DND-41 (cell line): ENCODE data around the gene CHSY1.
A peak's percentile ranks its signal among the peaks of the same experiment; 100 is the strongest.

ENCODE experiments used
- ATAC-seq: fragments of 200-7000 bp; cut with Tn5 transposase; 3 replicates; pipeline ENCODE4 v1.9.1; 2021; ENCODE audit warnings: low read depth; ENCODE audit not compliant: insufficient read depth
- DNase-seq: peaks from one replicate; pipeline ENCODE4 v3.0.0-alpha.2; 2020
- H2AFZ ChIP-seq: 2 replicates; pipeline ENCODE4 v1.6.0; 2012; ENCODE audit warnings: low read depth, low read length
- H3K27ac ChIP-seq: 2 replicates; pipeline ENCODE4 v1.5.1; 2012; ENCODE audit warnings: low read length, inconsistent platforms
- H3K27me3 ChIP-seq: fragments of 200-600 bp; sonication (generic); 2 replicates; pipeline ENCODE4 v1.6.0; 2012; ENCODE audit warnings: low read length, mild to moderate bottlenecking, inconsistent platforms; ENCODE audit not compliant: insufficient read depth, poor library complexity
- H3K36me3 ChIP-seq: 2 replicates; pipeline ENCODE4 v1.5.1; 2012; ENCODE audit warnings: low read length, inconsistent platforms; ENCODE audit not compliant: insufficient read depth
- H3K4me1 ChIP-seq: 2 replicates; pipeline ENCODE4 v1.5.1; 2012; ENCODE audit warnings: mild to moderate bottlenecking, low read length; ENCODE audit not compliant: insufficient read depth
- H3K4me2 ChIP-seq: 2 replicates; pipeline ENCODE4 v1.6.0; 2012; ENCODE audit warnings: mild to moderate bottlenecking, moderate library complexity, low read length, inconsistent platforms; ENCODE audit not compliant: insufficient read depth
- H3K4me3 ChIP-seq, 2 experiments: fragments of 200-600 bp in 1 of 2; shearing (Covaris generic) in 1 of 2; 2 replicates each; pipeline ENCODE4 v1.5.1; 2012 to 2016; ENCODE audit warnings: inconsistent platforms in 2 of 2, low read length in 2 of 2, mild to moderate bottlenecking in 2 of 2, low read depth in 1 of 2, moderate library complexity in 1 of 2
- H3K79me2 ChIP-seq: 2 replicates; pipeline ENCODE4 v1.6.0; 2012; ENCODE audit warnings: low read length, inconsistent platforms; ENCODE audit not compliant: insufficient read depth
- H3K9ac ChIP-seq: 2 replicates; pipeline ENCODE4 v1.6.0; 2012; ENCODE audit warnings: low read depth, mild to moderate bottlenecking, inconsistent platforms, low read length, moderate library complexity
- H3K9me3 ChIP-seq: 2 replicates; pipeline ENCODE4 v1.5.1; 2012; ENCODE audit warnings: low read length, moderate library complexity, mild to moderate bottlenecking, inconsistent platforms; ENCODE audit not compliant: insufficient read depth, severe bottlenecking
- H4K20me1 ChIP-seq: 2 replicates; pipeline ENCODE4 v1.6.0; 2012; ENCODE audit warnings: low read length; ENCODE audit not compliant: insufficient read depth
- EZH2 ChIP-seq: IDR thresholded peaks from 3 replicates; pipeline ENCODE4 v1.6.1; 2012; ENCODE audit warnings: borderline replicate concordance, low read depth, mild to moderate bottlenecking, moderate library complexity, low read length, inconsistent platforms; ENCODE audit not compliant: severe bottlenecking
- TF ChIP-seq, protein P1 (sequence below): IDR thresholded peaks from 2 replicates; pipeline ENCODE4 v1.5.1; 2012; ENCODE audit warnings: borderline replicate concordance, low read length, moderate library complexity, mild to moderate bottlenecking; ENCODE audit not compliant: poor library complexity, severe bottlenecking; ENCODE audit errors: extremely low read depth

CHSY1 gene

GRCh38 chr15:101210058-101210457, 41.8 kb downstream of the CHSY1 start:
- Histone ChIP-seq H3K9me3 (no peaks in the 10 kb centered on the region), H4K20me1 (peaks cover 48% of the 10 kb centered on the region), H3K36me3 (no peaks in the 10 kb centered on the region), H3K27me3 (no peaks in the 10 kb centered on the region), H3K4me3 (no peak overlapping the region), H3K27ac (no peak overlapping the region), H2AFZ (no peak overlapping the region), H3K4me2 (no peak overlapping the region), H3K4me1 (peaks cover 17% of the 10 kb centered on the region), H3K79me2 (peaks cover 95% of the 10 kb centered on the region), H3K9ac (no peak overlapping the region)
- TF ChIP-seq EZH2, result no peak
- TF ChIP-seq, protein P1, sequence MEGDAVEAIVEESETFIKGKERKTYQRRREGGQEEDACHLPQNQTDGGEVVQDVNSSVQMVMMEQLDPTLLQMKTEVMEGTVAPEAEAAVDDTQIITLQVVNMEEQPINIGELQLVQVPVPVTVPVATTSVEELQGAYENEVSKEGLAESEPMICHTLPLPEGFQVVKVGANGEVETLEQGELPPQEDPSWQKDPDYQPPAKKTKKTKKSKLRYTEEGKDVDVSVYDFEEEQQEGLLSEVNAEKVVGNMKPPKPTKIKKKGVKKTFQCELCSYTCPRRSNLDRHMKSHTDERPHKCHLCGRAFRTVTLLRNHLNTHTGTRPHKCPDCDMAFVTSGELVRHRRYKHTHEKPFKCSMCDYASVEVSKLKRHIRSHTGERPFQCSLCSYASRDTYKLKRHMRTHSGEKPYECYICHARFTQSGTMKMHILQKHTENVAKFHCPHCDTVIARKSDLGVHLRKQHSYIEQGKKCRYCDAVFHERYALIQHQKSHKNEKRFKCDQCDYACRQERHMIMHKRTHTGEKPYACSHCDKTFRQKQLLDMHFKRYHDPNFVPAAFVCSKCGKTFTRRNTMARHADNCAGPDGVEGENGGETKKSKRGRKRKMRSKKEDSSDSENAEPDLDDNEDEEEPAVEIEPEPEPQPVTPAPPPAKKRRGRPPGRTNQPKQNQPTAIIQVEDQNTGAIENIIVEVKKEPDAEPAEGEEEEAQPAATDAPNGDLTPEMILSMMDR, result no peak
- DNase-seq, result no peak
- ATAC-seq, result no peak

- H3K4me3 ChIP-seq, result no peak overlapping the region
- TF ChIP-seq EZH2, result no peak
- TF ChIP-seq, protein P1, result no peak
- no peak for DNase-seq
- H4K20me1 ChIP-seq, result peaks cover 50% of the 10 kb centered on the region
- H3K27ac ChIP-seq, result no peak overlapping the region
- no peak for ATAC-seq
- no peak overlapping the region for H3K9ac ChIP-seq
- no peak overlapping the region for H2AFZ ChIP-seq
- no peaks in the 10 kb centered on the region for H3K27me3 ChIP-seq
- H3K4me1 ChIP-seq, result peaks cover 21% of the 10 kb centered on the region
- H3K4me2 ChIP-seq, result no peak overlapping the region
- no peaks in the 10 kb centered on the region for H3K9me3 ChIP-seq
- no peaks in the 10 kb centered on the region for H3K36me3 ChIP-seq
- H3K79me2 ChIP-seq, result peaks cover 96% of the 10 kb centered on the region
These were observed 42.5 kb downstream of the CHSY1 start for GRCh38 chr15:101209285-101209845.

- DNase-seq (no peak), ATAC-seq (no peak)
- TF ChIP-seq, protein P1, result no peak
- TF ChIP-seq EZH2, result no peak
- Histone ChIP-seq H3K9ac (no peak overlapping the region), H3K4me1 (peaks cover 33% of the 10 kb centered on the region), H3K79me2 (peaks cover 92% of the 10 kb centered on the region), H3K27me3 (no peaks in the 10 kb centered on the region), H3K4me2 (no peak overlapping the region), H4K20me1 (peaks cover 47% of the 10 kb centered on the region), H2AFZ (no peak overlapping the region), H3K9me3 (no peaks in the 10 kb centered on the region), H3K27ac (no peak overlapping the region), H3K36me3 (no peaks in the 10 kb centered on the region), H3K4me3 (no peak overlapping the region)
These were observed 44.0 kb downstream of the CHSY1 start for GRCh38 chr15:101207867-101208288.

DNA sequence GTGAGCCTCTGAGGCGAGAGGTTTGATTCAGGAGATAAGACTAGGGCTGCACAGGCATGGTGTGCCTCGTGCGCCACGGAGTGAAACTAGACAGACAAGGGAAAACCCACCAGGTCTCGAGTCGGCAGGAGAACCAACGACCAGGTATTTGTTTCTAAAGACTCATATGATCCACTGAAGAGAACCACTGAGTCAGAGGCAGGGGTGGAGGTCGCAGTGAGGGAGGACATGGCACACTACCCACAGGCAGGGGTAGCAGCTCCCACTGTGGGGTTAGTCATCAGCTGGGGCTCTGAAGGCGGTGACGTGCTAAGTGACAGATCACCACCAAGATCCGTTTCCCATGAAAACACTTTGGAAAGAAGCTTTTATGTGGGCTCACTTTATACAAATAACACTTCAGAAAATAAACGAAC, 45.7 kb downstream of the CHSY1 start:
- H2AFZ ChIP-seq, result no peak overlapping the region
- TF ChIP-seq, protein P1, result no peak
- TF ChIP-seq EZH2, result no peak
- ATAC-seq (peak; percentile 76), DNase-seq (peak; percentile 48)
- H3K4me2 ChIP-seq, result peak overlapping the region; percentile 51
- H3K36me3 ChIP-seq, result no peaks in the 10 kb centered on the region
- H3K27me3 ChIP-seq, result no peaks in the 10 kb centered on the region
- H4K20me1 ChIP-seq, result peaks cover 51% of the 10 kb centered on the region
- peaks cover 89% of the 10 kb centered on the region for H3K79me2 ChIP-seq
- H3K27ac ChIP-seq, result peak overlapping the region; percentile 40; the same call in 1 of the 2 replicates
- H3K9me3 ChIP-seq, result no peaks in the 10 kb centered on the region
- H3K4me3 ChIP-seq, result peak overlapping the region in 1 of 2 experiments; percentile 39; a peak in 2 of 4 replicates
- peak overlapping the region; percentile 7; the same call in 1 of the 2 replicates for H3K9ac ChIP-seq
- H3K4me1 ChIP-seq, result peaks cover 44% of the 10 kb centered on the region
